Osteoblast (primary cell): ENCODE results near the gene S100A3. TPM values are rescaled to one million over a fixed set of nuclear protein-coding genes. Genes with fewer than 3 reads are reported as not detected.

Source experiments
- DNase-seq: peaks from one replicate; pipeline ENCODE4 v3.0.0; 2011; ENCODE audit warnings: low spot score, mixed read lengths; ENCODE audit not compliant: insufficient read length; ENCODE audit errors: missing footprints
- H2AFZ ChIP-seq: 2 replicates; pipeline ENCODE4 v1.6.0; 2011; ENCODE audit warnings: mild to moderate bottlenecking, low read length
- H3K27ac ChIP-seq: 2 replicates; pipeline ENCODE4 v1.5.1; 2011; ENCODE audit warnings: mild to moderate bottlenecking, low read depth, low read length, moderate library complexity
- H3K27me3 ChIP-seq: 2 replicates; pipeline ENCODE4 v1.6.0; 2012; ENCODE audit warnings: mild to moderate bottlenecking, control low read depth, inconsistent platforms, low read length, moderate library complexity; ENCODE audit not compliant: insufficient read depth
- H3K36me3 ChIP-seq: 2 replicates; pipeline ENCODE4 v1.5.1; 2011; ENCODE audit warnings: mild to moderate bottlenecking, low read length, control low read depth, moderate library complexity; ENCODE audit not compliant: insufficient read depth
- H3K4me1 ChIP-seq: 2 replicates; pipeline ENCODE4 v1.5.1; 2011; ENCODE audit warnings: mild to moderate bottlenecking, low read length, control low read depth, moderate library complexity; ENCODE audit not compliant: insufficient read depth
- H3K4me2 ChIP-seq: 2 replicates; pipeline ENCODE4 v1.6.0; 2011; ENCODE audit warnings: mild to moderate bottlenecking, low read length; ENCODE audit not compliant: insufficient read depth
- H3K4me3 ChIP-seq: fragments of 200-600 bp; sonication (generic); 3 replicates; pipeline ENCODE4 v1.5.1; 2012; ENCODE audit warnings: mild to moderate bottlenecking, low read length, inconsistent platforms; ENCODE audit not compliant: insufficient read depth
- H3K79me2 ChIP-seq: 2 replicates; pipeline ENCODE4 v1.6.0; 2012; ENCODE audit warnings: mild to moderate bottlenecking, low read length, control low read depth, inconsistent platforms; ENCODE audit not compliant: insufficient read depth
- H3K9me3 ChIP-seq: 2 replicates; pipeline ENCODE4 v1.5.1; 2011; ENCODE audit warnings: low read depth, low read length, control low read depth
- H4K20me1 ChIP-seq: 2 replicates; pipeline ENCODE4 v1.6.0; 2012; ENCODE audit warnings: mild to moderate bottlenecking, low read length, control low read depth; ENCODE audit not compliant: insufficient read depth
- total RNA-seq: library from RNA; depleted of rRNA; stranded (reverse); fragments of >200 nt; gene quantifications from 2 replicates; pipeline ENCODE4 v1.2.3, GENCODE V29; 2012
- TF ChIP-seq, protein P1 (sequence below): IDR thresholded peaks from 2 replicates; pipeline ENCODE4 v1.5.1; 2011; ENCODE audit warnings: mild to moderate bottlenecking, low read depth, low read length, moderate library complexity; ENCODE audit errors: extremely low read depth

Gene S100A3
- total RNA-seq, 1 donor, result 7.6 TPM

GRCh38 chr1:153542956-153543711, 5.9 kb downstream of the S100A3 start:
- Histone ChIP-seq H3K4me3 (peak overlapping the region; percentile 28), H3K36me3 (no peaks in the 10 kb centered on the region), H3K4me2 (peak overlapping the region; percentile 59), H3K4me1 (peaks cover 35% of the 10 kb centered on the region), H3K27me3 (no peaks in the 10 kb centered on the region), H2AFZ (peak overlapping the region; percentile 57), H3K27ac (peak overlapping the region; percentile 45), H3K9me3 (no peaks in the 10 kb centered on the region), H4K20me1 (no peaks in the 10 kb centered on the region), H3K79me2 (no peaks in the 10 kb centered on the region)
- peak; percentile 77 for DNase-seq
- TF ChIP-seq, protein P1, sequence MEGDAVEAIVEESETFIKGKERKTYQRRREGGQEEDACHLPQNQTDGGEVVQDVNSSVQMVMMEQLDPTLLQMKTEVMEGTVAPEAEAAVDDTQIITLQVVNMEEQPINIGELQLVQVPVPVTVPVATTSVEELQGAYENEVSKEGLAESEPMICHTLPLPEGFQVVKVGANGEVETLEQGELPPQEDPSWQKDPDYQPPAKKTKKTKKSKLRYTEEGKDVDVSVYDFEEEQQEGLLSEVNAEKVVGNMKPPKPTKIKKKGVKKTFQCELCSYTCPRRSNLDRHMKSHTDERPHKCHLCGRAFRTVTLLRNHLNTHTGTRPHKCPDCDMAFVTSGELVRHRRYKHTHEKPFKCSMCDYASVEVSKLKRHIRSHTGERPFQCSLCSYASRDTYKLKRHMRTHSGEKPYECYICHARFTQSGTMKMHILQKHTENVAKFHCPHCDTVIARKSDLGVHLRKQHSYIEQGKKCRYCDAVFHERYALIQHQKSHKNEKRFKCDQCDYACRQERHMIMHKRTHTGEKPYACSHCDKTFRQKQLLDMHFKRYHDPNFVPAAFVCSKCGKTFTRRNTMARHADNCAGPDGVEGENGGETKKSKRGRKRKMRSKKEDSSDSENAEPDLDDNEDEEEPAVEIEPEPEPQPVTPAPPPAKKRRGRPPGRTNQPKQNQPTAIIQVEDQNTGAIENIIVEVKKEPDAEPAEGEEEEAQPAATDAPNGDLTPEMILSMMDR, result no peak

- Histone ChIP-seq H3K79me2 (no peaks in the 10 kb centered on the region), H3K36me3 (no peaks in the 10 kb centered on the region), H3K9me3 (no peaks in the 10 kb centered on the region), H3K27me3 (no peaks in the 10 kb centered on the region), H2AFZ (no peak overlapping the region), H3K4me1 (peaks cover 35% of the 10 kb centered on the region), H3K4me3 (no peak overlapping the region), H3K27ac (no peak overlapping the region), H3K4me2 (no peak overlapping the region), H4K20me1 (no peaks in the 10 kb centered on the region)
- DNase-seq, result no peak
- TF ChIP-seq, protein P1, result no peak
Observed at GRCh38 chr1:153541641-153542590, 7.1 kb downstream of the S100A3 start.

DNA sequence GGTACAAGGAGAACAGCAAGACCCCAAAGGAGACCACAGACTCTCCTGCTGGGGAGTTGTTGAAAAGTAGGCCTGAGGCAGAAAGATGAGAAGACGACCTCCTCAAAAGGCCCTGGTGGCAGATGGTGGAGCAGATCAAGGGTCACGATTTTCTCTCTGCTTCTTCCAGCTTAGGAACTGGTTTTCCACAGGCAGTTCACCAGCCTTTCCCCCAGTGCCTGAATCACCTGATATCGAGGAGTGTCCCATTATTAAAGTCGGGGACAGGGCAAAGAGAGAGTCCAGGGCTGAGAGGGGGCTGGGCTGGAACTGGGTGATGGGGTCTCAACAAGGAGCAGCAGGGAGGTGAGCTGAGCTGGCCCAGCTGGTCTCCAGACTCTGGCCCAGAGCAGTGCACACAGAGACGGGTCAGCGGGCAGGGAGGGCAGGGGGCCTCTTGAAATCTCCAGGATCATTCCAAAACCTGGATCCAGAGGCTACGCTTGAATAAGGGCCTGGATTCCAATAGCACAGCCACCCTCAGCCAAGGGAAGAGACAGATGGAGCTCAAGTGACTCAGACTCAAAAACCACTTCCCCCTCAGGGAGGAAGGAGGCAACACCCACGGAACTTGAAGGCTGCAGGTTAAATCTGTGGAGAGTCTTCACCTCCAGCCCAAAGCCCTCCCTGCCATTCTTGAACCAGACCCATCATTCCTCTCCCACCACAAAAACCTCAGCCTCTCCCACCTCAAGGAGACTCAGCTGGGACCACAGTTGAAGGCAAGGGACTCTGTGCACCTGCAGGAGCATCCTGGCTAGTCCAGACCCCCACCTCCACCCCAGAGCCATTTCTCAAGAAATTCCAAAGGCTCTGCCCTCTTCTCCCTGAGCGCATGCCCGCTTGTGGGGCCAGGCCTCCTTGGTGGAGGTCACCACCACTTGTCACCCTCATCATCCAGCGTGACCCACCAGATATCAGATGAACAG, 8.4 kb downstream of the S100A3 start, which contains the start of gene S100A5:
Gene S100A5 (minus strand): TSS at position 541 of the 968 bp plus-strand sequence. CDS start 743 bp downstream, outside the sequence.
- Histone ChIP-seq H3K79me2 (peaks cover under 1% of the 10 kb centered on the region), H3K27me3 (no peaks in the 10 kb centered on the region), H4K20me1 (no peaks in the 10 kb centered on the region), H3K4me2 (no peak within 1 kb of the TSS), H3K4me1 (peaks cover 39% of the 10 kb centered on the region), H3K27ac (no peak within 1 kb of the TSS), H3K9me3 (no peaks in the 10 kb centered on the region), H2AFZ (peak within 1 kb of the TSS; percentile 33), H3K36me3 (no peaks in the 10 kb centered on the region), H3K4me3 (no peak within 1 kb of the TSS)
- TF ChIP-seq, protein P1, result no peak
- peak; percentile 91 for DNase-seq
